Heart right ventricle (tissue), 16 donors: ENCODE data around the gene TPM2. TPM values are rescaled to one million over a fixed set of nuclear protein-coding genes. Genes with fewer than 3 reads are reported as not detected.

Experiments used
- ATAC-seq, 8 donors: fragments of 200-7000 bp; cut with Tn5 transposase; one replicate each; pipeline ENCODE4 v1.9.1; 2020; ENCODE audit warnings: mild to moderate bottlenecking in 8 of 8, moderate library complexity in 8 of 8, moderate number of reproducible peaks in 1 of 8
- DNase-seq, 2 donors: peaks; one replicate each; pipeline ENCODE4 v3.0.0-alpha.2; 2020
- H3K27ac ChIP-seq, 10 donors: fragments of 200-600 bp; sonication (generic) in 2 of 10; one replicate each; pipeline versions ENCODE4 v1.5.0 to v1.8.0; 2020 to 2022; ENCODE audit warnings: mild to moderate bottlenecking in 3 of 10
- H3K27me3 ChIP-seq, 7 donors: fragments of 200-600 bp; one replicate each; pipeline ENCODE4 v1.8.0; 2021 to 2022; ENCODE audit warnings: mild to moderate bottlenecking in 2 of 7
- H3K36me3 ChIP-seq, 9 donors: fragments of 200-600 bp; sonication (generic) in 1 of 9; one replicate each; pipeline versions ENCODE4 v1.5.0 to v1.8.0; 2020 to 2022; ENCODE audit warnings: mild to moderate bottlenecking in 2 of 9
- H3K4me1 ChIP-seq, 9 donors: fragments of 200-600 bp; sonication (generic) in 1 of 9; one replicate each; pipeline versions ENCODE4 v1.5.0 to v1.8.0; 2020 to 2022; ENCODE audit warnings: mild to moderate bottlenecking in 4 of 9
- H3K4me3 ChIP-seq, 10 donors: fragments of 200-600 bp; sonication (generic) in 2 of 10; one replicate each; pipeline versions ENCODE4 v1.5.0 to v1.8.0; 2020 to 2022; ENCODE audit warnings: mild to moderate bottlenecking in 7 of 10, moderate library complexity in 2 of 10
- H3K9me3 ChIP-seq, 11 donors: fragments of 200-600 bp in 10 of 11; sonication (generic) in 2 of 11; one replicate each; pipeline versions ENCODE4 v1.5.0 to v1.8.0; 2013 to 2022; ENCODE audit warnings: mild to moderate bottlenecking in 2 of 11, control low read depth in 1 of 11, moderate library complexity in 1 of 11
- WGBS, 2 donors: extraction: QIAGEN DNeasy Blood & Tissue Kit; methylation state at CpG; one replicate each; pipeline ENCODE4 v1.1.7; 2013; ENCODE audit warnings: inconsistent platforms in 1 of 2; 5-methylcytosine and 5-hydroxymethylcytosine counted together
- intact Hi-C, 10 donors: fragments of 100-400 bp; cut with DNase I; formaldehyde crosslinking; loops; one replicate each; pipeline versions ENCODE4 v1.11.1 to v1.14.2; 2022
- polyA plus RNA-seq, 2 donors: library from polyadenylated mRNA; stranded (reverse); fragments of 200-250 nt; gene quantifications; one replicate each; pipeline ENCODE4 v1.2.3, GENCODE V29; 2013
- total RNA-seq, 10 donors: library from RNA; stranded (reverse); fragmentation: NEBNext Ultra II Directional in 3 of 10; extraction: Animal tissue kit (Norgen Biotek cat#: 25700) in 3 of 10; gene quantifications; one replicate each; pipeline versions ENCODE4 v1.2.1 to v1.2.4, GENCODE V29; 2021 to 2023
- TF ChIP-seq, protein P1 (sequence below), 9 donors: fragments of 200-600 bp; sonication (generic) in 2 of 9; IDR thresholded peaks; one replicate each; pipeline versions ENCODE4 v1.5.0 to v1.8.0; 2021 to 2022; ENCODE audit warnings: antibody characterized with exemption in 9 of 9, mild to moderate bottlenecking in 5 of 9, moderate library complexity in 1 of 9
- donor health status: Arrhythmogenic right ventricular cardiomyopathy.
- donor health status: ischemic (EF 13 %, LVEDD 7.1; RV severe dilation, severe dysfunction).
- donor health status: healthy with polysubstance abuse.
- donor health status: DM: no; HTN: yes; CAD: no.
- donor health status: DM: no; HTN: no; CAD: no.
- donor health status: ischemic (EF 25% LVEDD 6.9; RV normal size, moderate dysfunction).
- donor health status: ischemic (EF 25% LVEDD 5.7; RV mildly dilated, moderate dysfunction).
- donor health status: healthy.
- donor health status: DM: yes; HTN: yes; CAD: no.
- donor health status: Ischemic cardiomyopathy.
- donor health status: ischemic (EF 35%, LVEDD 5.7; RV mildly dilated, moderate dysfunction).
- donor health status: nonischemic (EF 11% LVEDD 7.7; RV severe dilation, severe dysfunction).
- donor health status: DM: yes; HTN: yes; CAD: no.
- donor health status: PGD.
- donor health status: ischemic (EF 29% LVEDD 5.4; RV normal size, mild dysfunction).
- donor health status: nonischemic (EF 23%, LVEDD 6.1; RV moderate dilation, normal function).

The TPM2 gene
- total and polyA plus RNA-seq, 12 donors, result 548 to 1,940 (median 784) TPM

DNA sequence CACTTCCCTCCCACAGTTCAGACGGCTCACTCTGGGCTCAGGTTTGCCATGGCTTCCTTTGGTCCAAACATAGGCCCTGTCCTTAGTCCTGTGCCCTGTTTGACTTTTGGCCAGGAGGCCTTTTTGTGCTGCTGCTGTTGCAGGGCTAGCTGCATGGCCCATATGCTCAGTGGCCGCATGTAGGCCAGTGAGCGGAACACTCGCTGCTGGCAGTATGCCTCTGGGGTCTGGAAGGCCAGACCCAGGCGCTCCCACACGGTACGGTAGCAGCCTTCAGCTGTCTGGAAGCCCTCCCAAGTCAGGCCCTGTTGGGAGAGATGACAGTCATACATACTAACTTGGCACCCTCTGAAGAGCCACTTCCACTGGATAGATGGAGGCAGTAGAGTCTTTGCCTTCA lies 47.4 kb upstream of the TPM2 start:
- 52 to 60% methylated on average over 7 of the region's 7 CpGs for WGBS, 2 donors
- Histone ChIP-seq H3K27me3 (no peaks in the 10 kb centered on the region), H3K4me3 (no peak overlapping the region), H3K4me1 (peaks cover 6 to 34% (median 16%) of the 10 kb centered on the region in 9 donors), H3K9me3 (no peaks in the 10 kb centered on the region), H3K36me3 (peaks cover 0 to 87% (median 62%) of the 10 kb centered on the region in 9 donors), H3K27ac (peak overlapping the region in 2 of 10 donors; percentile 24 to 40)
- DNase-seq, result no peak
- TF ChIP-seq, protein P1, sequence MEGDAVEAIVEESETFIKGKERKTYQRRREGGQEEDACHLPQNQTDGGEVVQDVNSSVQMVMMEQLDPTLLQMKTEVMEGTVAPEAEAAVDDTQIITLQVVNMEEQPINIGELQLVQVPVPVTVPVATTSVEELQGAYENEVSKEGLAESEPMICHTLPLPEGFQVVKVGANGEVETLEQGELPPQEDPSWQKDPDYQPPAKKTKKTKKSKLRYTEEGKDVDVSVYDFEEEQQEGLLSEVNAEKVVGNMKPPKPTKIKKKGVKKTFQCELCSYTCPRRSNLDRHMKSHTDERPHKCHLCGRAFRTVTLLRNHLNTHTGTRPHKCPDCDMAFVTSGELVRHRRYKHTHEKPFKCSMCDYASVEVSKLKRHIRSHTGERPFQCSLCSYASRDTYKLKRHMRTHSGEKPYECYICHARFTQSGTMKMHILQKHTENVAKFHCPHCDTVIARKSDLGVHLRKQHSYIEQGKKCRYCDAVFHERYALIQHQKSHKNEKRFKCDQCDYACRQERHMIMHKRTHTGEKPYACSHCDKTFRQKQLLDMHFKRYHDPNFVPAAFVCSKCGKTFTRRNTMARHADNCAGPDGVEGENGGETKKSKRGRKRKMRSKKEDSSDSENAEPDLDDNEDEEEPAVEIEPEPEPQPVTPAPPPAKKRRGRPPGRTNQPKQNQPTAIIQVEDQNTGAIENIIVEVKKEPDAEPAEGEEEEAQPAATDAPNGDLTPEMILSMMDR (IDR thresholded peaks at IDR 0.05), result no peak
- intact Hi-C loops, result loop anchor here in 2 of 10 donors (10.0 kb wide), 2 partner anchors 78 to 82 kb away; partner anchors contain the start of genes CCDC107 (in 1 of the 2), HINT2 (in 1 of the 2), RMRP (in 1 of the 2) and SIT1 (in 1 of the 2)
- no peak for ATAC-seq

DNA sequence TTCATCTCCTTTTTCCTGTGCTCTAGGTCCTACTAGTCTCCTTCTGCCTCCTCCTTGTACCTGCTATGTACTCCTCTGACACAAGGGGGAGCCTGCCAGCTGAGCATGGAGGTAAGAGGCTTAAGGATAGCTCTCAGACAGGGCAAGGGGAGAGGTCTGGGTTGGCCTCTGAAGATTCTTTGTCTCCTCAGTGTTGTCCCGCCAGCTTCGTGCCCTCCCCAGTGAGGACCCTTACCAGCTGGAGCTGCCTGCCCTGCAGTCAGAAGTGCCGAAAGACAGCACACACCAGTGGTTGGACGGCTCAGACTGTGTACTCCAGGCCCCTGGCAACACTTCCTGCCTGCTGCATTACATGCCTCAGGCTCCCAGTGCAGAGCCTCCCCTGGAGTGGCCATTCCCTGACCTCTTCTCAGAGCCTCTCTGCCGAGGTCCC lies 46.5 kb upstream of the TPM2 start:
- intact Hi-C loops, result loop anchor here in 2 of 10 donors (10.0 kb wide), 2 partner anchors 79 to 81 kb away; partner anchors contain the start of genes CCDC107 (in 1 of the 2), HINT2 (in 1 of the 2), RMRP (in 1 of the 2) and SIT1 (in 1 of the 2)
- Histone ChIP-seq H3K36me3 (peaks cover 0 to 77% (median 54%) of the 10 kb centered on the region in 9 donors), H3K4me1 (peaks cover 6 to 36% (median 17%) of the 10 kb centered on the region in 9 donors), H3K27ac (peak overlapping the region in 4 of 10 donors; percentile 18 to 44 (median 32)), H3K27me3 (no peaks in the 10 kb centered on the region), H3K9me3 (no peaks in the 10 kb centered on the region), H3K4me3 (no peak overlapping the region)
- TF ChIP-seq, protein P1 (IDR thresholded peaks at IDR 0.05), result peak; percentile 59 to 83 (median 78)
- DNase-seq (peak in 1 of 2 donors; percentile 57), ATAC-seq (no peak)
- 24 to 31% methylated on average over 5 of the region's 5 CpGs for WGBS, 2 donors

DNA sequence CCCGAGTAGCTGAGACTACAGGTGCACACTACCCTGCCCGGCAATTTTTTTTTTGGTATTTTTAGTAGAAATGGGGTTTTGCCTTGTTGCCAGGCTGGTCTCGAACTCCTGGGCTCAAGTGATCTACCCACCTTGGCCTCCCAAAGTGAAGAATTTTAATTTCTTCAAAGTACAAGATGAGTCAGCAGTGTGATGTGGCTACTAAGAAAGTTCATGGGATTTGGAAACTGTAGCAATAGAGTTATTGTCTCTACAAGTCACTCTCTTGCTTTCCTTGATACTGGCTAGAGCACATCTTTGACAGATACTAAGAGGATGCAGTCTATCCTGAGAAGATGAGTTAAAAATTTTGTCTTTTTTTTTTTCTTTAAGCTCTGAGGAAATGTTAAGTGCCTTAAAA lies 44.4 kb upstream of the TPM2 start:
- H3K4me1 ChIP-seq, result peaks cover 27 to 58% (median 38%) of the 10 kb centered on the region in 9 donors
- ATAC-seq (no peak), DNase-seq (no peak)
- TF ChIP-seq, protein P1 (IDR thresholded peaks at IDR 0.05), result no peak
- WGBS, 2 donors, result 92 to 95% methylated on average over 3 of the region's 3 CpGs
- peak overlapping the region in 4 of 10 donors; percentile 6 to 99 (median 98) for H3K27ac ChIP-seq
- intact Hi-C loops, result loop anchor here in 3 of 10 donors (5.0 to 10.0 kb wide), 4 partner anchors 79 to 132 kb away; partner anchors contain the start of genes CCDC107 (in 1 of the 3), FAM221B (in 1 of the 3), HINT2 (in 1 of the 3) and RMRP (in 1 of the 3)
- H3K9me3 ChIP-seq, result no peaks in the 10 kb centered on the region
- H3K4me3 ChIP-seq, result no peak overlapping the region
- no peaks in the 10 kb centered on the region for H3K27me3 ChIP-seq
- peaks cover 0 to 56% (median 40%) of the 10 kb centered on the region in 9 donors for H3K36me3 ChIP-seq

DNA sequence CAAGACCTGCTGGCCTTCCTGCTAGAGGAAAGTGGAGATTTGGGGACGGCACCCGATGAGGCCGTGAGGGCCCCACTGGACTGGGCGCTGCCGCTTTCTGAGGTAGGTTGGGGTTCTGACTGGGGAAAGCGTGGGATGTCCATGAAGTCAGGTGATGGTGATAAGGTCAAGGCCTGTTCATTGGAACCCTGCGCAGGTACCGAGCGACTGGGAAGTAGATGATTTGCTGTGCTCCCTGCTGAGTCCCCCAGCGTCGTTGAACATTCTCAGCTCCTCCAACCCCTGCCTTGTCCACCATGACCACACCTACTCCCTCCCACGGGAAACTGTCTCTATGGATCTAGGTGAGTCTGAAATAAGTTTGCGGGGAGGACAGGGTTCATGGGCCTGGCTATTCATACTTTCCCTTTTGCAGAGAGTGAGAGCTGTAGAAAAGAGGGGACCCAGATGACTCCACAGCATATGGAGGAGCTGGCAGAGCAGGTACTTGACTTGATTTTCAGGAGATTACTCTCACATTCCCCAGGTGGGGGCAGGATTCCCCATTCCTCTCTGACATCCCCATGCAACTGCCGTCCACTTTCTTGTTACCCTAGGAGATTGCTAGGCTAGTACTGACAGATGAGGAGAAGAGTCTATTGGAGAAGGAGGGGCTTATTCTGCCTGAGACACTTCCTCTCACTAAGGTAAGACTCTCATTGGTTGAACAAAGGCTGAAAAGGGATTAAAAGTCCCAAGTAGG lies 43.2 kb upstream of the TPM2 start:
- peak in 1 of 2 donors; percentile 28 for DNase-seq
- Histone ChIP-seq H3K27ac (peak overlapping the region; percentile 93 to 99 (median 98)), H3K4me3 (peak overlapping the region; percentile 55 to 98 (median 80)), H3K4me1 (peaks cover 37 to 69% (median 49%) of the 10 kb centered on the region in 9 donors), H3K9me3 (no peaks in the 10 kb centered on the region), H3K27me3 (no peaks in the 10 kb centered on the region), H3K36me3 (peaks cover 0 to 45% (median 28%) of the 10 kb centered on the region in 9 donors)
- peak in 7 of 8 donors; percentile 0 to 13 (median 2) for ATAC-seq
- WGBS, 2 donors, result 2% methylated on average over 14 of the region's 14 CpGs
- intact Hi-C loops, result loop anchor here in 7 of 10 donors (1.0 to 10.0 kb wide), 7 partner anchors 16 to 131 kb away; partner anchors contain the start of genes GBA2 (in 4 of the 7), RGP1 (in 4 of the 7), CCDC107 (in 1 of the 7) and FAM221B (in 1 of the 7)
- TF ChIP-seq, protein P1 (IDR thresholded peaks at IDR 0.05), result no peak
